Lung (tissue), 16 donors: ENCODE results near the gene SLFN11. TPM values are rescaled to one million over a fixed set of nuclear protein-coding genes. Genes with fewer than 3 reads are reported as not detected.
"Not testable (repeated sequence)": the region's sequence is repeated elsewhere in the genome, so short reads cannot be mapped to it uniquely, and the experiment has no call there.

Source experiments
- ATAC-seq: fragments of 200-7000 bp; cut with Tn5 transposase; one replicate; pipeline ENCODE4 v1.9.1; 2020; ENCODE audit warnings: moderate number of reproducible peaks; ENCODE audit not compliant: insufficient read depth, low FRiP score
- DNase-seq, 3 donors: peaks; one replicate each; pipeline ENCODE4 v3.0.0-alpha.2; 2013 to 2017
- H3K27ac ChIP-seq, 2 donors: one replicate each; pipeline ENCODE4 v1.5.1; 2013; ENCODE audit warnings: mild to moderate bottlenecking in 2 of 2, moderate library complexity in 2 of 2, control low read depth in 1 of 2, inconsistent platforms in 1 of 2, low read depth in 1 of 2, low read length in 1 of 2
- H3K27me3 ChIP-seq, 3 donors: one replicate each; pipeline ENCODE4 v1.5.1; 2013; ENCODE audit warnings: low read length in 2 of 3; ENCODE audit not compliant: control insufficient read depth in 3 of 3, insufficient read depth in 3 of 3
- H3K36me3 ChIP-seq, 4 donors: one replicate each; pipeline ENCODE4 v1.5.1; 2013; ENCODE audit warnings: low read length in 4 of 4, mild to moderate bottlenecking in 1 of 4, moderate library complexity in 1 of 4; ENCODE audit not compliant: control insufficient read depth in 4 of 4, insufficient read depth in 4 of 4
- H3K4me1 ChIP-seq, 5 donors: one replicate each; pipeline ENCODE4 v1.5.1; 2013; ENCODE audit warnings: low read length in 5 of 5, mild to moderate bottlenecking in 2 of 5, moderate library complexity in 1 of 5; ENCODE audit not compliant: control insufficient read depth in 5 of 5, insufficient read depth in 5 of 5
- H3K4me3 ChIP-seq: one replicate; pipeline ENCODE4 v1.5.1; 2013; ENCODE audit warnings: mild to moderate bottlenecking, control low read depth, moderate library complexity
- H3K9ac ChIP-seq, 2 donors: one replicate each; pipeline ENCODE4 v1.5.1; 2013; ENCODE audit warnings: low read length in 2 of 2, control low read depth in 1 of 2; ENCODE audit not compliant: insufficient read depth in 1 of 2
- H3K9me3 ChIP-seq, 4 donors: one replicate each; pipeline ENCODE4 v1.5.1; 2013; ENCODE audit warnings: low read length in 3 of 4, mild to moderate bottlenecking in 1 of 4, moderate library complexity in 1 of 4; ENCODE audit not compliant: control insufficient read depth in 4 of 4, insufficient read depth in 3 of 4
- WGBS, 2 donors: extraction: QIAGEN DNeasy Blood & Tissue Kit; methylation state at CpG; one replicate each; pipeline ENCODE4 v1.1.7; 2013; 5-methylcytosine and 5-hydroxymethylcytosine counted together
- long read RNA-seq, 5 donors: transcript quantifications; one replicate each; lab custom pipeline, GENCODE V29; 2026
- polyA plus RNA-seq, 2 donors: library from polyadenylated mRNA; stranded (reverse); fragments of 200-250 nt; gene quantifications; one replicate each; pipeline ENCODE4 v1.2.1, GENCODE V29; 2013
- total RNA-seq, 2 donors: library from RNA; depleted of rRNA in 1 of 2; stranded (reverse); fragments of >200 nt in 1 of 2; gene quantifications; one replicate each; pipeline ENCODE4 v1.2.1, GENCODE V29; 2014 to 2021
- TF ChIP-seq, protein P1 (sequence below): IDR thresholded peaks from 2 replicates; pipeline ENCODE4 v1.5.1; 2012; ENCODE audit warnings: mild to moderate bottlenecking; ENCODE audit errors: control extremely low read depth, extremely low read depth
- donor health status: control.
- donor health status: control.
- donor health status: Bipolar disorder and iron deficiency.
- donor health status: healthy.
- donor health status: DM: yes; HTN: yes; CAD: no.

Gene SLFN11, protein sequence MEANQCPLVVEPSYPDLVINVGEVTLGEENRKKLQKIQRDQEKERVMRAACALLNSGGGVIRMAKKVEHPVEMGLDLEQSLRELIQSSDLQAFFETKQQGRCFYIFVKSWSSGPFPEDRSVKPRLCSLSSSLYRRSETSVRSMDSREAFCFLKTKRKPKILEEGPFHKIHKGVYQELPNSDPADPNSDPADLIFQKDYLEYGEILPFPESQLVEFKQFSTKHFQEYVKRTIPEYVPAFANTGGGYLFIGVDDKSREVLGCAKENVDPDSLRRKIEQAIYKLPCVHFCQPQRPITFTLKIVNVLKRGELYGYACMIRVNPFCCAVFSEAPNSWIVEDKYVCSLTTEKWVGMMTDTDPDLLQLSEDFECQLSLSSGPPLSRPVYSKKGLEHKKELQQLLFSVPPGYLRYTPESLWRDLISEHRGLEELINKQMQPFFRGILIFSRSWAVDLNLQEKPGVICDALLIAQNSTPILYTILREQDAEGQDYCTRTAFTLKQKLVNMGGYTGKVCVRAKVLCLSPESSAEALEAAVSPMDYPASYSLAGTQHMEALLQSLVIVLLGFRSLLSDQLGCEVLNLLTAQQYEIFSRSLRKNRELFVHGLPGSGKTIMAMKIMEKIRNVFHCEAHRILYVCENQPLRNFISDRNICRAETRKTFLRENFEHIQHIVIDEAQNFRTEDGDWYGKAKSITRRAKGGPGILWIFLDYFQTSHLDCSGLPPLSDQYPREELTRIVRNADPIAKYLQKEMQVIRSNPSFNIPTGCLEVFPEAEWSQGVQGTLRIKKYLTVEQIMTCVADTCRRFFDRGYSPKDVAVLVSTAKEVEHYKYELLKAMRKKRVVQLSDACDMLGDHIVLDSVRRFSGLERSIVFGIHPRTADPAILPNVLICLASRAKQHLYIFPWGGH
- total RNA-seq = 10 to 100 TPM; 22.7 to 66.0 TPM
- polyA plus RNA-seq = 10 to 100 TPM; 12.1 to 13.0 TPM
- long read RNA-seq, donor 1 = 0 reads
- long read RNA-seq, donor 2 = 0 reads
- long read RNA-seq, donor 3, partial matches to known transcripts = 0 of 1 reads
- long read RNA-seq, donor 3, other reads (novel, unspliced or antisense) = 0 of 1 reads
- long read RNA-seq, donor 4 = 0 reads
- long read RNA-seq, donor 5 = 0 reads

DNA sequence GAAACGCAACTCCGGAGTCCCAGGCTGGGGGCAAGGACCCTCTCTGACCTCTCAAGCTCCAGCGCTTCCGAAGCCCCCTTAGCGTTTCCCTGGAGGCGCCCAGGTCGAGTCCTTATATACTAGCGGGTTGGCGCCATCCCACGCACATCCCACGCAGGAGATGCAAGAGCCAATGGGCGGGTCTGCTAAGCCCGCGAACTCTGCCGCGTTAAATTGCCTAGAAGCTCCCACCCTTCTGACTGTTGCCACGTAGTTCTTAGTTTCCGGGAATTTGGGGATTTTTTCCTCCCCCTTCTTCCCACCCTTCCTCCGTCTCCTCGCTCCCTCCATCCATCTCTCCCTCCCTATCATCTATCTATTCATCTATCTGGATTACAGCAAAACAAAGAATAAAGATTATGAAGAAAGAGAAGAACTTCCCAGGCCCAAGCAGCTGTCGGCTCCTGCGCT is at the start of gene SLFN11:
Gene SLFN11 (minus strand): TSS at position 88 of the 450 bp plus-strand sequence. CDS start 9,814 bp downstream, outside the sequence.
- TF ChIP-seq, protein P1, sequence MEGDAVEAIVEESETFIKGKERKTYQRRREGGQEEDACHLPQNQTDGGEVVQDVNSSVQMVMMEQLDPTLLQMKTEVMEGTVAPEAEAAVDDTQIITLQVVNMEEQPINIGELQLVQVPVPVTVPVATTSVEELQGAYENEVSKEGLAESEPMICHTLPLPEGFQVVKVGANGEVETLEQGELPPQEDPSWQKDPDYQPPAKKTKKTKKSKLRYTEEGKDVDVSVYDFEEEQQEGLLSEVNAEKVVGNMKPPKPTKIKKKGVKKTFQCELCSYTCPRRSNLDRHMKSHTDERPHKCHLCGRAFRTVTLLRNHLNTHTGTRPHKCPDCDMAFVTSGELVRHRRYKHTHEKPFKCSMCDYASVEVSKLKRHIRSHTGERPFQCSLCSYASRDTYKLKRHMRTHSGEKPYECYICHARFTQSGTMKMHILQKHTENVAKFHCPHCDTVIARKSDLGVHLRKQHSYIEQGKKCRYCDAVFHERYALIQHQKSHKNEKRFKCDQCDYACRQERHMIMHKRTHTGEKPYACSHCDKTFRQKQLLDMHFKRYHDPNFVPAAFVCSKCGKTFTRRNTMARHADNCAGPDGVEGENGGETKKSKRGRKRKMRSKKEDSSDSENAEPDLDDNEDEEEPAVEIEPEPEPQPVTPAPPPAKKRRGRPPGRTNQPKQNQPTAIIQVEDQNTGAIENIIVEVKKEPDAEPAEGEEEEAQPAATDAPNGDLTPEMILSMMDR = no peak
- WGBS, 2 donors = 0 to 1% methylated on average over 15 to 22 of the region's 22 CpGs
- DNase-seq (peak in 2 of 3 donors; percentile 63 to 77), ATAC-seq (peak; percentile 82)
- peak within 1 kb of the TSS; percentile 6 to 76 for H3K9ac ChIP-seq
- peaks cover 0 to 67% (median 43%) of the 10 kb centered on the region in 3 donors for H3K27me3 ChIP-seq
- H3K4me1 ChIP-seq = peaks cover 0 to 8% (median 0%) of the 10 kb centered on the region in 5 donors
- peak within 1 kb of the TSS; percentile 70 to 93 for H3K27ac ChIP-seq
- no peaks in the 10 kb centered on the region for H3K36me3 ChIP-seq
- H3K9me3 ChIP-seq = no peaks in the 10 kb centered on the region
- H3K4me3 ChIP-seq = peak within 1 kb of the TSS; percentile 85

DNA sequence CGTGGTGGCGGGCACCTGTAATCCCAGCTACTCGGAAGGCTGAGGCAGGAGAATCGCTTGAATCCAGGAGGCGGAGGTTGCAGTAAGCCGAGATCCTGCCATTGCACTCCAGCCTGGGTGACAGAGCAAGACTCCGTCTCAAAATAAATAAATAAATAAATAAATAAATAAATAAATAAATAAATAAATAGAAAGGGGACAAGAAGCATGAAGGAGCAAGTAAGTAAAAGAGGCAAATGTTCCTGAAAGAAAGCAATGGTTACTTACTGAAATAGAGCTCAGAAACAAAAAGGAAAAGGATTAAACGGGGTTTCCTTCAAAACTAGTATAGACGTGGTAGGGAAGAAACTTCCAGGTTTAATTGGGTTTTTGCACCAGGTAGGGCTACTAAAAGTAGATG is 47.6 kb upstream of the SLFN11 start:
- not testable (repeated sequence) for H3K9me3 ChIP-seq, H3K27ac ChIP-seq, H3K4me1 ChIP-seq, H3K9ac ChIP-seq, DNase-seq, H3K4me3 ChIP-seq, ATAC-seq
- WGBS, 2 donors = 97 to 99% methylated on average over 9 of the region's 9 CpGs
- peaks cover 0 to 10% (median 0%) of the 10 kb centered on the region in 3 donors for H3K27me3 ChIP-seq
- peaks cover 0 to 34% (median 8%) of the 10 kb centered on the region in 4 donors for H3K36me3 ChIP-seq

DNA sequence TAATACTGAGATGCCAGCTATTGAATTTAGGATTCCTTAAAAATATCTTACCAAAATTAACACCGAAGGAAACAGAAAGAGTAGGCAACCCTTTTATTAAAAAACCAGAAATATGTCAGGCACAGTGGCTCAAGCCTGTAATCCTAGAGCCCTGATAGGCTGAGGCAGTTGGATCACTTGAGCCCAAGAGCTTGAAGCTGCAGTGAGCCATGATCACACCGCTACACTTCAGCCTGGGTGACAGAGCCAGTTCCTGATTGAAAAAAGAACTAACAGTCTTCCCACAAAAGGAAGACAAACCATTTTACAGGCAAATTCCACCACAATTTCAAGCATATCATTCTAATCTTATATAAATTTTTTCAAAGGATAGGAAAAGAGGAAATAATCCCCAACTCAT is 43.2 kb upstream of the SLFN11 start:
- no peaks in the 10 kb centered on the region for H3K4me1 ChIP-seq
- no peak overlapping the region for H3K27ac ChIP-seq
- TF ChIP-seq, protein P1 = no peak
- peaks cover 0 to 4% (median 1%) of the 10 kb centered on the region in 4 donors for H3K9me3 ChIP-seq
- DNase-seq = no peak
- H3K36me3 ChIP-seq = peaks cover 0 to 38% (median 16%) of the 10 kb centered on the region in 4 donors
- H3K4me3 ChIP-seq = no peak overlapping the region
- peaks cover 0 to 2% (median 0%) of the 10 kb centered on the region in 3 donors for H3K27me3 ChIP-seq
- ATAC-seq = no peak
- 96 to 97% methylated on average over 2 of the region's 2 CpGs for WGBS, 2 donors
- H3K9ac ChIP-seq = no peak overlapping the region

DNA sequence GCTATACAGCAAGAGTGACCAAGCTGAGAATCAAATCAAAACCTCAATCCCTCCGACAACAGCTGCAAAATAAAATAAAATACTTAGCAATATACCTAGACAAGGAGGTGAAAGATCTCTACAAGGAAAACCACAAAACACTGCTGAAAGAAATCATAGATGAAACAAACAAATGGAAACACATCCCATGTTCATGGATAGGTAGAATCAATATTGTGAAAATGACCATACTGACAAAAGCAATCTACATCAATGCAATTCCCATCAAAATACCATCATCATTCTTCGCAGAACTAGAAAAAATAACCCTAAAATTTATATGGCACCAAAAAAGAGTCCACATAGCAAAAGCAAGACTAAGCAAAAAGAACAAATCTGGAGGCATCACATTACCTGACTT is 41.3 kb upstream of the SLFN11 start:
- DNase-seq, H3K4me1 ChIP-seq, H3K4me3 ChIP-seq, H3K9me3 ChIP-seq, H3K9ac ChIP-seq, H3K27ac ChIP-seq, ATAC-seq, H3K27me3 ChIP-seq: not testable (repeated sequence)
- 97 to 98% methylated on average over 2 of the region's 2 CpGs for WGBS, 2 donors
- H3K36me3 ChIP-seq = peaks cover 0 to 38% (median 24%) of the 10 kb centered on the region in 4 donors
